NB4 (cell line): Measurements from ENCODE around the gene NACC2.

Source experiments
- MYC ChIP-seq: IDR thresholded peaks from 2 replicates; pipeline ENCODE4 v1.6.1; 2011; ENCODE audit warnings: low read depth, low read length
- TF ChIP-seq, protein P1 (sequence below): IDR thresholded peaks from one replicate; pipeline ENCODE4 v1.5.1; 2012; ENCODE audit warnings: low read depth, low read length
- TF ChIP-seq, protein P2 (sequence below): IDR thresholded peaks from 2 replicates; pipeline ENCODE4 v1.6.1; 2011; ENCODE audit warnings: low read depth, low read length

DNA sequence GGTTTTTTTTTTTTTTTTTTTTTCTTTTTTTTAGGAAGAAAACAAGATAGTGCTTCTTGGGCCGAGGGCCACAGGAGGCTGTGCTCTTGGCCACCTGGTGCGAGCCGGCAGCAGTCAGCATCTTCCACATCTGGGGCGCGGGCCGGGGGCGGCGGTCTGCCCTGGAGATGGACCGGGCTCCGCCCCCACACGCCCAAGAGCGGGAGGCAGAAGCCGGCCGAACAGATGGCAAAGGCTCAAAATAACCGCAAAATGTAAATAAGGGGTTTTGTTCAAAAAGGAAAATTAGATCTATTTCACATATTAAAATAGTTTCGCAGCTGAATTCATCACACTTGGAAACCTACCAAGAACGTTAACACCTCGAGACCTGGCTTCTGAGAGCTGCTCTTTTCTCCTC is 82.4 kb downstream of the NACC2 start:
- TF ChIP-seq, protein P1, sequence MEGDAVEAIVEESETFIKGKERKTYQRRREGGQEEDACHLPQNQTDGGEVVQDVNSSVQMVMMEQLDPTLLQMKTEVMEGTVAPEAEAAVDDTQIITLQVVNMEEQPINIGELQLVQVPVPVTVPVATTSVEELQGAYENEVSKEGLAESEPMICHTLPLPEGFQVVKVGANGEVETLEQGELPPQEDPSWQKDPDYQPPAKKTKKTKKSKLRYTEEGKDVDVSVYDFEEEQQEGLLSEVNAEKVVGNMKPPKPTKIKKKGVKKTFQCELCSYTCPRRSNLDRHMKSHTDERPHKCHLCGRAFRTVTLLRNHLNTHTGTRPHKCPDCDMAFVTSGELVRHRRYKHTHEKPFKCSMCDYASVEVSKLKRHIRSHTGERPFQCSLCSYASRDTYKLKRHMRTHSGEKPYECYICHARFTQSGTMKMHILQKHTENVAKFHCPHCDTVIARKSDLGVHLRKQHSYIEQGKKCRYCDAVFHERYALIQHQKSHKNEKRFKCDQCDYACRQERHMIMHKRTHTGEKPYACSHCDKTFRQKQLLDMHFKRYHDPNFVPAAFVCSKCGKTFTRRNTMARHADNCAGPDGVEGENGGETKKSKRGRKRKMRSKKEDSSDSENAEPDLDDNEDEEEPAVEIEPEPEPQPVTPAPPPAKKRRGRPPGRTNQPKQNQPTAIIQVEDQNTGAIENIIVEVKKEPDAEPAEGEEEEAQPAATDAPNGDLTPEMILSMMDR = no peak
- TF ChIP-seq MYC = no peak
- TF ChIP-seq, protein P2, sequence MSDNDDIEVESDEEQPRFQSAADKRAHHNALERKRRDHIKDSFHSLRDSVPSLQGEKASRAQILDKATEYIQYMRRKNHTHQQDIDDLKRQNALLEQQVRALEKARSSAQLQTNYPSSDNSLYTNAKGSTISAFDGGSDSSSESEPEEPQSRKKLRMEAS = no peak
